HepG2 (cell line): ENCODE results near the gene TUBB2B. TPM values are rescaled to one million over a fixed set of nuclear protein-coding genes. Genes with fewer than 3 reads are reported as not detected.

Source experiments
- ARID3A ChIP-seq: IDR thresholded peaks from 2 replicates; pipeline ENCODE4 v1.6.1; 2012; ENCODE audit warnings: low read depth, low read length, improper control_type of control experiment
- BCL6 ChIP-seq: IDR thresholded peaks from 2 replicates; pipeline ENCODE4 v1.6.1; 2016; ENCODE audit warnings: missing genetic modification reagents, missing compliant biosample characterization
- CENPT ChIP-seq: sonication (generic); formaldehyde crosslinking; IDR thresholded peaks from 2 replicates; pipeline ENCODE4 v1.8.0; 2022; ENCODE audit warnings: low read depth, mild to moderate bottlenecking, moderate library complexity, missing genetic modification reagents
- MBD4 ChIP-seq: IDR thresholded peaks from 2 replicates; pipeline ENCODE4 v1.6.1; 2012; ENCODE audit warnings: low read length, inconsistent platforms, borderline replicate concordance
- NONO ChIP-seq, 2 experiments: fragments of 450-650 bp in 1 of 2; sonication (generic) in 1 of 2; formaldehyde crosslinking in 1 of 2; IDR thresholded peaks in 1 of 2; conservative IDR thresholded peaks in 1 of 2; 2 replicates each; pipeline versions ENCODE4 v1.6.1 to v1.8.0; 2017 to 2022; ENCODE audit warnings: mild to moderate bottlenecking in 1 of 2, missing genetic modification reagents in 1 of 2, moderate library complexity in 1 of 2
- NR2F6 ChIP-seq, 2 experiments: IDR thresholded peaks; 2 replicates each; pipeline ENCODE4 v1.6.1; 2016; ENCODE audit warnings: antibody characterized with exemption in 1 of 2, mild to moderate bottlenecking in 1 of 2
- PBX2 ChIP-seq: IDR thresholded peaks from 2 replicates; pipeline ENCODE4 v1.6.1; 2016; ENCODE audit warnings: control low read depth
- PRDM10 ChIP-seq: sonication (generic); formaldehyde crosslinking; IDR thresholded peaks from 2 replicates; pipeline ENCODE4 v1.4.0; 2020; ENCODE audit warnings: low read depth, missing genetic modification reagents
- REST ChIP-seq, 2 experiments: IDR thresholded peaks; 2 replicates each; pipeline ENCODE4 v1.6.1; 2011 to 2012; ENCODE audit warnings: low read length in 2 of 2, borderline replicate concordance in 1 of 2, low read depth in 1 of 2, mild to moderate bottlenecking in 1 of 2, moderate library complexity in 1 of 2
- SMAD1 ChIP-seq: sonication (generic); formaldehyde crosslinking; IDR thresholded peaks from 2 replicates; pipeline ENCODE4 v1.4.0; 2020; ENCODE audit warnings: missing genetic modification reagents, low read depth, mild to moderate bottlenecking, borderline replicate concordance
- ZKSCAN5 ChIP-seq: sonication (generic); formaldehyde crosslinking; IDR thresholded peaks from 2 replicates; pipeline ENCODE4 v1.5.1; 2020; ENCODE audit warnings: mild to moderate bottlenecking, missing genetic modification reagents
- ZNF160 ChIP-seq: sonication (generic); formaldehyde crosslinking; IDR thresholded peaks from 2 replicates; pipeline ENCODE4 v1.8.0; 2022; ENCODE audit warnings: mild to moderate bottlenecking, inconsistent platforms, missing genetic modification reagents
- ZNF296 ChIP-seq: sonication (generic); formaldehyde crosslinking; conservative IDR thresholded peaks from 2 replicates; pipeline ENCODE4 v1.5.0; 2020; ENCODE audit warnings: mild to moderate bottlenecking, missing genetic modification reagents
- ZNF850 ChIP-seq: sonication (generic); formaldehyde crosslinking; conservative IDR thresholded peaks from 2 replicates; pipeline ENCODE4 v1.9.0; 2021; ENCODE audit warnings: mild to moderate bottlenecking, missing genetic modification reagents
- polyA plus RNA-seq, 8 experiments: library from polyadenylated mRNA; depleted of rRNA in 3 of 8; stranded (reverse) in 7 of 8; unstranded in 1 of 8; fragments of >200 nt; fragmentation: Illumina TruSeq in 4 of 8; extraction: Trizol in 4 of 8; gene quantifications; 2 replicates each; pipeline versions ENCODE4 v1.2.1 to v1.2.3, GENCODE V29; 2011 to 2016; ENCODE audit warnings: low read depth in 4 of 8, missing spikeins in 1 of 8, mixed read lengths in 1 of 8; ENCODE audit not compliant: insufficient read depth in 1 of 8
- total RNA-seq, 5 experiments: library from RNA; depleted of rRNA; stranded (reverse); fragments of >200 nt; fragmentation: Illumina TruSeq; extraction: Trizol; gene quantifications; 2 replicates each; pipeline ENCODE4 v1.2.3, GENCODE V29; 2016; ENCODE audit warnings: low read depth in 1 of 5

Gene TUBB2B
- total and polyA plus RNA-seq, 2 of the 13 experiments (the other 11 are each of a cell fraction or from before 2014, with no cell fraction given) = 10.3 to 23.6 TPM

- TF ChIP-seq PBX2 (CRISPR knock-in tag) (no peak), NR2F6 (IDR thresholded peaks at IDR 0.05) (no peak), NR2F6 (CRISPR knock-in tag; IDR thresholded peaks at IDR 0.05) (no peak), BCL6 (CRISPR knock-in tag) (no peak), ZKSCAN5 (CRISPR knock-in tag) (no peak), ZNF160 (CRISPR knock-in tag) (no peak), ARID3A (no peak), MBD4 (no peak), CENPT (CRISPR knock-in tag) (no peak), SMAD1 (CRISPR knock-in tag) (no peak), ZNF296 (CRISPR knock-in tag) (no peak), NONO (IDR thresholded peaks at IDR 0.05) (no peak), NONO (CRISPR knock-in tag; conservative IDR thresholded peaks at IDR 0.05) (no peak), PRDM10 (CRISPR knock-in tag) (no peak), ZNF850 (CRISPR knock-in tag) (no peak), REST (IDR thresholded peaks at IDR 0.05; ENCODE audit: borderline replicate concordance in 1 of 2, low read depth in 1 of 2, low read length in 2 of 2) (no peak)
These were observed 24.2 kb upstream of the TUBB2B start (continued) for GRCh38 chr6:3251462-3252314.
